ENCODE data around the gene SCRG1. TPM values are rescaled to one million over a fixed set of nuclear protein-coding genes. Genes with fewer than 3 reads are reported as not detected.

The SCRG1 gene
- total RNA-seq, 2 experiments from 2014 or later = not detected

DNA sequence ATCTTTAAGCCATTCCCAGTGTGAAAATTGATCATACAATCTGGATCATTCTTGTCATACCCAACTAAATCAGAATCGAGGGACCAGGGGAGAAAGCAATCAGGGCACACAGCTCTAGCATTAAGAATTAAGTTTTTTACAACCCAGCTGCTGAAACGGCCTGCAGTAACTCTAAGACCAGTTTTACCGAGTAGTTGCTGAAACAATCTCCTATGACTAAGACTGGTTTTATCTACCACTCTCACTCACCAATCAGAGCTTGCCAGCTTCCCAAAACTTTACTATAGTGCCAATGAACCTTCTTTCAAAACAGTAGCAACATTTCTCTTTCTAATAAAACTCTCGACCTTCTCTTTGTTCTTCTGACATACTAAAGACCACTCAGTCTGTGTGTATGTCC, 31.0 kb downstream of the SCRG1 start:
- POLR2A ChIA-PET = interaction anchor here (0.9 to 7.1 kb wide), 2 partner anchors 9 to 35 kb away, joined by 3 to 404 read pairs; partner anchors contain the start of gene HMGB2
- H3K36me3 Mint-ChIP-seq = peaks cover 24% of the 10 kb centered on the region
- H3K27ac Mint-ChIP-seq = peak overlapping the region; percentile 63
- no peak for ATAC-seq (ENCODE audit: low read depth)
- no peaks in the 10 kb centered on the region for H3K27me3 Mint-ChIP-seq
- H3K4me1 Mint-ChIP-seq = peaks cover 38% of the 10 kb centered on the region
- DNase-seq = no peak
- H3K4me3 Mint-ChIP-seq = peak overlapping the region; percentile 100
- no peaks in the 10 kb centered on the region for H3K9me3 Mint-ChIP-seq

DNA sequence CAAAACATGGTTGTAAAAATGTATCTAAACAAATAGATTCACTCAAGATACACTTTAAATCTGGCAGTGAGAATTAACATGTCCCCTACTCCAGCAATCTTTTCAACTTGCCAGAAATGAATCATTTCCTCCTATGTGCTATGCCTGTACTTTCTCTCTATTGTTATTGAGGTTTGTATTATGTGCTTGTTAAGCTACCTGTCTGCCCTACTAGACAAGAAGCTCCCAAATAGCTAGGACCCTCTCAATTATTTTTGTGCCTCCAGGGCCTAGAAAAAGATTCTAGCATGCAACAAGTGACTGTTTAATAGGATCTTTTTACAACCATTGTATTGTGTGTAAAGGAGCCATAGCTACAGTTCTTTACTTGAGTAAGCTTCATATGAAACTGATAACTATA, 31.6 kb downstream of the SCRG1 start:
- POLR2A ChIA-PET = interaction anchor here (0.9 to 7.1 kb wide), 2 partner anchors 8 to 34 kb away, joined by 3 to 404 read pairs; partner anchors contain the start of gene HMGB2
- DNase-seq = no peak
- Mint-ChIP-seq H3K36me3 (peaks cover 21% of the 10 kb centered on the region), H3K4me3 (peak overlapping the region; percentile 73), H3K9me3 (no peaks in the 10 kb centered on the region), H3K4me1 (peaks cover 34% of the 10 kb centered on the region), H3K27ac (peak overlapping the region; percentile 74), H3K27me3 (no peaks in the 10 kb centered on the region)
- no peak for ATAC-seq (ENCODE audit: low read depth)

DNA sequence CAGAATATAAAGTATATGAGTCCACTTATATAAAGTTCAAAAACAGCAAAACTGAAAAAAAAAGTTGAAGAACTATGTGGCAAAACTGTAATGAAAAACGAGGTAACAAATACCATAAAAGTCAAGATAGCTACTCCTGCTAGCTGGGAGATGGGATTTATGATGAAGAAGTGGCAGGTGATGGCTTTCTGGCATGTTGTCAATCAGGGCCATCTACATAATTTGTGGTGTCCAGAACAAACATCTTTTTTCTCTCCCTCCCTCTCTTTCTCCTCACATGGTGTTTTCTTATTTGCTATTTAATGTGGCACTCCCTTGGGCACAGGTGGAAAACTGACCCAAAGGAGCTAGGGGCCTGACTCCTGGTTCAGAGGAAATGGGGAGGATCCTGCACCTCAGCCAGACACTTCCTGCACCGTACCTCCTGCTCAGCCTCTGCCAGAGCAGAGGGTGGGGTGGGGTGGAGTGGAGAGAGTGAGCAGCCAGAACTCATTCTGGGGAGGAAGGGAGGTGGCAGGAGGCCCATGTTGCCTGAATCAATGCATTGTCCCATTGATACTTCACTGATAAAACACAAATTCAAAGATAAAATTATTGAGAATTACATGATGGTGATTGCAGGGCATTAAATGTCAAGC, 33.4 kb downstream of the SCRG1 start:
- ATAC-seq (ENCODE audit: low read depth) (peak; percentile 11), DNase-seq (no peak)
- no peaks in the 10 kb centered on the region for H3K27me3 Mint-ChIP-seq
- H3K4me3 Mint-ChIP-seq = peak overlapping the region; percentile 31
- H3K36me3 Mint-ChIP-seq = peaks cover 18% of the 10 kb centered on the region
- H3K9me3 Mint-ChIP-seq = no peaks in the 10 kb centered on the region
- peaks cover 32% of the 10 kb centered on the region for H3K4me1 Mint-ChIP-seq
- POLR2A ChIA-PET = interaction anchor here (2.4 kb wide), 1 partner anchor 31 kb away, joined by 15 read pairs; the partner anchor contains the start of gene HMGB2
- peak overlapping the region; percentile 32 for H3K27ac Mint-ChIP-seq

DNA sequence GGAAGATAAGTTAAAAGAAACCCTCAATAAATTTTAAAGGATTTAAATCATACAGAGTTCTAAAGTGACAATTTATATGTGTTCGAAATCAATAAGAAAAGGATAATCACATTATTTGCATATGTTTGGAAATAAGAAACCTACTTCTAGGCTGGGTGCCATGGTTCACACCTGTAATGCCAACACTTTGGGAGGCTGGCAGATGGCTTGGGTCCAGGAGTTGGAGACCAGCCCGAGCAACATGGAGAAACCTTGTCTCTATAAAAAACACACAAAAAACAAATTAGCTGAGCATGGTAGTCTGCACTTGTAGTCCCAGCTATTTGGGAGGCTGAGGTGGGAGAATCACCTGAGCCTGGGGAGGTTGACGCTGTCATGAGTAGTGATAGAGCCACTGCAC, 36.2 kb downstream of the SCRG1 start:
- POLR2A ChIA-PET = no interaction called here

DNA sequence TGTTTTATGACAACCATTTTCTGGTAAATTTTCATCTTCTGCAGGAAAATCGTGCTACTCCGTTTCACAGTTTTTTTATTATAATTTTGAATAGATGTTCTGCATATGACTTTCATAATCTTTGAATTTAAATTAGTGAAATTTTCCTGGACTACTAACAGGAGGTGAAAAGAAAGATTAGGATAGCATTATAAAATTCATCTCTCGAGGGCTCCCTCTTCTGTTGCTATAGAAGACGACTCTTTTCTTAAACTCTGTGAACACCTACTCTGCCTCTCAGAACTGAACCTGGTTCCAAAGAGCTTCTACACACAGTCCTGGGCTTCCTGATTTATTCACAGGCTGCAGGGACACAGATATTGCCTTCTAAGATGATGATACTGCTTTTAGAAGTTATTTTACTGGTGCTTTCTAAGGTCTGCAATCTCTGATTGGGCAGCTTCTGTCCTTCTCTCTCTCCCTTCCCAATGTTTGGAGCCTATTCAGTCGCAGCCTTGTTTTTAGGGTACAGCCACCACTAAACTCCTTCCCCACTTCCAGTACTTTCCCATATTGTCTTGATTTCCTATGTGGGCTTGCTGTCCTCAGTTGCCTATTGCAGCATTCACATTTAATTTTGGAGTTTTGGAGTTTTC, 38.2 kb downstream of the SCRG1 start:
- peaks cover 3% of the 10 kb centered on the region for H3K27me3 Mint-ChIP-seq
- H3K27ac Mint-ChIP-seq = no peak overlapping the region
- H3K4me1 Mint-ChIP-seq = peaks cover 14% of the 10 kb centered on the region
- ATAC-seq (ENCODE audit: low read depth) (no peak), DNase-seq (no peak)
- H3K9me3 Mint-ChIP-seq = no peaks in the 10 kb centered on the region
- no peak overlapping the region for H3K4me3 Mint-ChIP-seq
- H3K36me3 Mint-ChIP-seq = peaks cover 11% of the 10 kb centered on the region
- POLR2A ChIA-PET = interaction anchor here (0.9 to 1.0 kb wide), 2 partner anchors 9 to 26 kb away, joined by 3 to 4 read pairs; partner anchors contain the start of gene HMGB2

More for the DNA sequence above, 36.2 kb downstream of the SCRG1 start:
- Mint-ChIP-seq H3K4me3 (no peak overlapping the region), H3K27ac (no peak overlapping the region), H3K27me3 (peaks cover 3% of the 10 kb centered on the region), H3K36me3 (peaks cover 15% of the 10 kb centered on the region), H3K4me1 (peaks cover 28% of the 10 kb centered on the region), H3K9me3 (no peaks in the 10 kb centered on the region)
- DNase-seq = no peak
- no peak for ATAC-seq (ENCODE audit: low read depth)

DNA sequence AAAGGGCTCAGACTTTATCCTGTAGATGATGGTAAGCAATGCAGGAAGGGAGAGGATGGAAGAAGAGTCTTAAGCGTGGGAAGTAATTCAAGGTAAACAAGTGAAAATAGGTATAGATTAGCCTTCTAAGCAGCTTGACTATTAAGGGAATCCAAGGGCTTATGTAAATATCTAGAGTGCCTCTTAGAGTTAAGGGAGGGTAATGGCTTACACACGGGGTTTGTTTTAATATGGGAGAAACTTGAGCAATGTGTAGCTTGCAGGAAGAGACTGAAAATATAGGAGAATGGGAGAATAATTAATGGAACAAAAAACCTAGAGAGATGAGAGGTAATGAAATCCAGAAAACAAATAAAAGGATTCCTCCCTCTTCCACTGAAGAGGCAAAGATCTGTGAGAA, 41.0 kb downstream of the SCRG1 start:
- ATAC-seq (ENCODE audit: low read depth) (no peak), DNase-seq (no peak)
- Mint-ChIP-seq H3K27ac (no peak overlapping the region), H3K9me3 (no peaks in the 10 kb centered on the region), H3K27me3 (peaks cover 15% of the 10 kb centered on the region), H3K4me1 (peaks cover 4% of the 10 kb centered on the region), H3K36me3 (no peaks in the 10 kb centered on the region), H3K4me3 (no peak overlapping the region)
- POLR2A ChIA-PET = interaction anchor here (1.2 kb wide), 1 partner anchor 23 kb away, joined by 4 read pairs; no protein-coding TSS in a partner anchor

DNA sequence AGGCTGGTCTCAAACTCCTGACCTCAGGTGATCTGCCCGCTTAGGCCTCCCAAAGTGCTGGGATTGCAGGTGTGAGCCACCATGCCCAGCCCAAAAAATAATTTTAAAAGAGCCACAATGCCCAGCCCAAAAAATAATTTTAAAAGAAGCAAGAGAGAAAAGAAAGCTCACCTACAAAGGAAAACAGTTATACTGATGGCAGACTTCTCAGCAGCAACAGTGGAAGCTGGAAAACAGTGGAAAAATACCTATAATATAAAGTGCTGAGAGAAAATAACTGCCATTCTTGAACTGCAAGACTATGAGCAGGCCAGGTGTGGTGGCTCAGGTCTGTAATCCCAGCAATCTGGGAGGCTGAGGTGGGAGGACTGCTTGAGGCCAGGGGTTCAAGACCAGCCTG, 51.4 kb downstream of the SCRG1 start:
- POLR2A ChIA-PET = interaction anchor here (0.7 to 2.0 kb wide), 2 partner anchors 13 to 14 kb away, joined by 3 to 5 read pairs; partner anchors contain the start of gene HMGB2
- Mint-ChIP-seq H3K36me3 (peaks cover 2% of the 10 kb centered on the region), H3K27ac (no peak overlapping the region), H3K9me3 (no peaks in the 10 kb centered on the region), H3K4me1 (no peaks in the 10 kb centered on the region), H3K4me3 (no peak overlapping the region), H3K27me3 (peaks cover 25% of the 10 kb centered on the region)
- DNase-seq (no peak), ATAC-seq (ENCODE audit: low read depth) (no peak)

DNA sequence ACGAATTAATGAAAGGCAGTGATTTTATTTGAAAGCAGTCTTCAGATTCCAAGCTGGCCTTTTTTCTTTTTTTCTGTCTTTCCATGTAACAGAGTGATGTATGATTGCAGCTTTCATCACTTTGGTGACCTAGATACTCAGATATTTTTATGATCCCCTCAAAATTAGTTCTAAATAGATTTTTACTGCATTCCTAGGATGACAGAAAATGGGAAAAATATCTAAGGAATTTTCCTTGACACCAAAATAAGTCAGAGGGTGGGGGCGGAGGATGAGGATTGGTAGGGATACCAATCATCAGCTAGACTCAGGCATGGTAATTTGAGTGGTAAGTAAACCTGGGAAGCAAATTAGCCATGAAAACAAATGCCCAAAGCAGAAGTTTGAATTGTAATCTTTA, 52.8 kb downstream of the SCRG1 start:
- Mint-ChIP-seq H3K9me3 (no peaks in the 10 kb centered on the region), H3K4me3 (no peak overlapping the region), H3K4me1 (no peaks in the 10 kb centered on the region), H3K27ac (no peak overlapping the region), H3K27me3 (peaks cover 29% of the 10 kb centered on the region), H3K36me3 (peaks cover 2% of the 10 kb centered on the region)
- POLR2A ChIA-PET = interaction anchor here (1.1 to 2.0 kb wide), 2 partner anchors 12 to 13 kb away, joined by 3 to 5 read pairs; partner anchors contain the start of gene HMGB2
- ATAC-seq (ENCODE audit: low read depth) = no peak
- DNase-seq = no peak

DNA sequence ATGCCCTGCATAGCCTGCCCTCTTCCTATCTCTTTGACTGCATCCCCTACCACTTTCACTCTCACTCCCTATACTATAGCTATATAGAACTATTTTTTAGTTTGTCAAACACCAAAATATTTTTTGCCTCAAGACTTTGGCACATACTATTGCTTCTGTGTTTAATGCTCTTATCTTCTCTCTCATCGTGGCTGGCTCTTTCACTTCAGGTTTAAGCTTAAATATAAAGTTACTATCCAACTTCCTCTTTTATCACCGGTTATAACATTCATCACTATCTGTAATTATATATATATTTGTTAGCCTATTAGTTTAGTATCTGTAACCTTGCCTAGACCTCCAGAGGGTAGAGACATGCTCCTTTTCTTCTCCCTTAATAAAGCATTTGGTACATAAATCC, 53.3 kb downstream of the SCRG1 start:
- Mint-ChIP-seq H3K27ac (no peak overlapping the region), H3K9me3 (no peaks in the 10 kb centered on the region), H3K4me1 (no peaks in the 10 kb centered on the region), H3K27me3 (peaks cover 33% of the 10 kb centered on the region), H3K4me3 (no peak overlapping the region), H3K36me3 (peaks cover 2% of the 10 kb centered on the region)
- POLR2A ChIA-PET = no interaction called here
- ATAC-seq (ENCODE audit: low read depth) (no peak), DNase-seq (no peak)

DNA sequence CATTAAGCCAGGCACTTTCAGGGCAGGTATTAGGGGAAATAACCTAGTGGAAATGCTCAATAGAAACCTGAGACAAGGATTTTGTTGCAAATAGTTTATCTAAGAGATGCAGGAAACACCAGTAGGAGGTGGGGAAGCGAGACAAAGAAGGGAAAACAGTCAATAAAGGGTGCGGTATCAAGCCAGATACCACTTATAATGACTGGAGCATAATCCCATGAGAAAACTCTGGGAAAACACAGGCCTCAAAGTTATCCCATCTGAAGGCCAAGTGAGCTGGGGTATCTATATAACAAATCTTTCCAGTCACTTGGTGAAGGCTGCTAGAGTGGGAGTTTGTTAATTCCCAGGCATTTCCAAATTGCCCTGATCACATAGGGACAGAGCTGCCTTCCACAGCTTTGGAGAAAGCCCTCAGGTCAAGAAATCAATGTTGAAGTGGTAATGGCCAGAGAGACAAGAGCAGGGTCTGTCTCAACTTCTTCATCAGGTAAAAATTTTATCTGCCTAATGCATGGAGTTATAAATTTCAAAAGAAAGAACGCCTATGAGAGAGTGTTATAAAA, 55.0 kb downstream of the SCRG1 start:
- Mint-ChIP-seq H3K4me1 (no peaks in the 10 kb centered on the region), H3K27me3 (peaks cover 35% of the 10 kb centered on the region), H3K27ac (no peak overlapping the region), H3K4me3 (no peak overlapping the region), H3K9me3 (no peaks in the 10 kb centered on the region), H3K36me3 (no peaks in the 10 kb centered on the region)
- no peak for DNase-seq
- POLR2A ChIA-PET = no interaction called here
- no peak for ATAC-seq (ENCODE audit: low read depth)

DNA sequence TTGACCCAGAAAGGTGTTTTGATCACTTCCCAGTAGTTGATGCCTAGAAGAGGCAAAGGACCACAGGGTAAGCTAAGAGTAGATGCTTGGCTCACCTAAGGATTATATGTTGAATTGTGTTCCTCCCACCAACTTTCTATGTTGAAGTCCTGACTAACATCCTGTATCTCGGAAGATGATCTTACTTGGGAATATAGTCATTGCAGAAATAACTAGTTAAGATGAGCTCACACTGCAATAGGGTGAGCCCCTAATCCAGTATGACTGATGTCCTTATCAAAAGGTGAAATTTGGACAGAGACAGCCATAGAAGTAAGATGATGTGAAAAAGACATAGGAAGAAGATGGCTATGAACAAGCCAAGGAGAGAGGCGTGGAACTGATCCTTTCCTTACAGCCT, 61.5 kb downstream of the SCRG1 start:
- H3K9me3 Mint-ChIP-seq = no peaks in the 10 kb centered on the region
- H3K4me3 Mint-ChIP-seq = no peak overlapping the region
- DNase-seq (no peak), ATAC-seq (ENCODE audit: low read depth) (no peak)
- peaks cover 15% of the 10 kb centered on the region for H3K4me1 Mint-ChIP-seq
- no peak overlapping the region for H3K27ac Mint-ChIP-seq
- POLR2A ChIA-PET = interaction anchor here (10.0 kb wide), 1 partner anchor 33 kb away, joined by 404 read pairs; the partner anchor contains the start of gene SAP30
- H3K27me3 Mint-ChIP-seq = peaks cover 16% of the 10 kb centered on the region
- H3K36me3 Mint-ChIP-seq = peaks cover 16% of the 10 kb centered on the region

DNA sequence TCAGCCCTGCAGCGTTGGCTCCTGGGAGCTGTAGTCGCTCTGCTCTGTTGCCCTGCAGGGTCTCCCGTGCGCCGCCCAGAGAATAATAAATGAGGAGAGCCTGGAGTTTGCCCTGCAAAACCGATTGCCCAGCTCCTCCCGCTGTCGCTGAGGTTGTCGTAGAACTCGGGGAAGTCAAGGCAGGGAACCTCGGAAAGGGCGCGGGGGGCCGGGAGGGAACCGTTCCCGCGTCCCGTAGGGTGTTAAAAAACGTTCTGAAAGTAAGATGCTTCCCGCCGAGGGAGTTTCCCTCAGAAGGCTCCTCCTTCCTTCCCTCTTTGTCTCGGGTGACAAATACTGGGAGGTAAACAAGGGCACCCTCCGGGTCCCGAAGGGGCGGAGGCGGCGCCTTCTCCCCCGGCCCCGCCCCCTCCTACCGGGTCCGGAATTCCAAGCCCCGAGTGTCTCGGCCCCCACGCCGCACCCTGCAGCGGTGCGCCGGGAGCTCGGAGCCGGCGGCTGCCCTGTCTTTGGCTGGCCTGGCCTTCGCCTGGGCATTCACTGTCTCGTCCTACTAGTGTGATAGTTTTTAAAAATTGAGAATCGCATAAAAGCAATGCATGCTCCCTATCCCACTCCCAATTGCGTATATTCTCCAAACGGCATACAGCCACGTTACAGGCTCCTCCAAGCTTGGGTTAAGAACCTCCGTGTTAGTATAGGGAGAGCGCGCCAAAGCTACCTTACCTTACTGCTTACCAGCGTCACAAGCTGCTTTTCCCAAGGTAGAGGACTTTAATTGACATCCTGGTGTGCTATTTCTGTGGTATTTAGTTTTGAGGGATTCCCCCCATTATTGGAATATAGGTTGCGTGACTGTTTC, 63.8 kb downstream of the SCRG1 start:
- Mint-ChIP-seq H3K9me3 (no peaks in the 10 kb centered on the region), H3K36me3 (peaks cover 34% of the 10 kb centered on the region), H3K27ac (peak overlapping the region; percentile 99), H3K4me1 (peaks cover 28% of the 10 kb centered on the region), H3K27me3 (peaks cover 2% of the 10 kb centered on the region), H3K4me3 (peak overlapping the region; percentile 98)
- ATAC-seq (ENCODE audit: low read depth) (peak; percentile 11), DNase-seq (peak; percentile 68)
- POLR2A ChIA-PET = interaction anchor here (0.6 to 10.0 kb wide), 19 partner anchors 9 to 949 kb away, joined by 3 to 404 read pairs (median 4); partner anchors contain the start of genes CEP44, GALNT7 and SAP30
